Left ventricle myocardium inferior (tissue), 1 donor: ENCODE results near the gene TBX4. TPM values are rescaled to one million over a fixed set of nuclear protein-coding genes. Genes with fewer than 3 reads are reported as not detected.
"Not testable (repeated sequence)": the region's sequence is repeated elsewhere in the genome, so short reads cannot be mapped to it uniquely, and the experiment has no call there.

Source experiments
- DNase-seq: peaks from one replicate; pipeline ENCODE4 v3.0.0-alpha.2; 2020
- H3K27ac ChIP-seq: fragments of 200-600 bp; replicated peaks from 2 replicates; pipeline ENCODE4 v1.8.0; 2021
- H3K27me3 ChIP-seq: fragments of 200-600 bp; 2 replicates; pipeline ENCODE4 v1.8.0; 2021; ENCODE audit warnings: low read depth
- H3K36me3 ChIP-seq: fragments of 200-600 bp; 2 replicates; pipeline ENCODE4 v1.8.0; 2021
- H3K4me1 ChIP-seq: fragments of 200-600 bp; 2 replicates; pipeline ENCODE4 v1.8.0; 2021
- H3K4me3 ChIP-seq: fragments of 200-600 bp; 2 replicates; pipeline ENCODE4 v1.8.0; 2021; ENCODE audit warnings: mild to moderate bottlenecking, moderate library complexity
- H3K9me3 ChIP-seq: fragments of 200-600 bp; replicated peaks from 2 replicates; pipeline ENCODE4 v1.8.0; 2021
- CTCF ChIP-seq: fragments of 200-600 bp; IDR thresholded peaks from 2 replicates; pipeline ENCODE4 v1.8.0; 2021; ENCODE audit warnings: antibody characterized with exemption, mild to moderate bottlenecking, borderline replicate concordance
- intact Hi-C: fragments of 100-400 bp; cut with micrococcal nuclease; formaldehyde crosslinking; loops from one replicate; pipeline ENCODE4 v1.11.0; 2022
- total RNA-seq: library from RNA; stranded (reverse); fragmentation: NEBNext Ultra II Directional; extraction: Animal tissue kit (Norgen Biotek cat#: 25700); gene quantifications from one replicate; pipeline ENCODE4 v1.2.1, GENCODE V29; 2021
- donor health status: DM: no; HTN: yes; CAD: no; lungs with severe emphysema.

The TBX4 gene
- total RNA-seq, 1 donor from 2014 or later, result not detected

DNA sequence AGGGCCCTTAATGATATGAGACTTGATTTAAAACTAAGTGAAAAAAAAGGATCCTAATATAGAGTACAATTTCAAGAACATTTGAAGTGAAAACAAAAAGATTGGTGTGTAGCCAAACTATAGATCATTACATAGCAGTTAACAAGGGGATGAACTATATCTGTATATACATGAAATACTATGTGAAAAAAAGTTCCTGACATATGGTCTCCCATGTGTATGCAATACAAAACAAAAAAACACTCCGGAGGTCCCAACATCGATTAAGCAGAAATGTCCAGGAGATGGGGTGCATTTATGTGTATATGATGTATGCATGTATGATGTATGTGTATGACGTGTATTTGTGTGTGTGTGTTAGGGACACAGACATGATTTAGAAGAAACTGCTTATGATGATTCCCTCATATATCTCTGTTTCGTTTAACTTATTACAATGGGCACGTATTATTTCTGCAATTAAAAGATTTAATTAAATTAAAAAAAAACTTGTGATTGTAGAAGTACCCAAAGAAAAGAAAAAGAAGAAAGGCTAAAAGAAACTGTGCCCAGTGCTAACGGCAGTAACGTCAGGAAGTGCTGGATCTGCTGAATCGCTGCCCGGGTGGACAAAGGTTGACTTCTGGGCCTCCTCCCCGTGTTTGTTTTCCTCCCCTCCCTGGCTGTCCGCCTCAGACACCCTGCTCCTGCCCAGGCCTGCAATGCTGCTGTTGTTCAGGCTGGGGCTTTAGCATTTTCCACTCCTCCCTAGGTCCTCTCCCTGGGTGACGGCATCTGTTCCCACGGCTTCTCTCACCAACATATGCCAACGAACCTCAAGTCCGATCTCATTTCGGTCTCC lies 36.9 kb downstream of the TBX4 start:
- Histone ChIP-seq H3K36me3 (no peaks in the 10 kb centered on the region), H3K27me3 (peaks cover 35% of the 10 kb centered on the region), H3K4me1 (no peaks in the 10 kb centered on the region), H3K4me3 (no peak overlapping the region), H3K27ac (no peak overlapping the region), H3K9me3 (no peaks in the 10 kb centered on the region)
- TF ChIP-seq CTCF, result no peak
- no peak for DNase-seq
- intact Hi-C loops, result no loop called here

GRCh38 chr17:61489719-61490490 lies 37.7 kb downstream of the TBX4 start:
- Histone ChIP-seq H3K27me3 (peaks cover 29% of the 10 kb centered on the region), H3K36me3 (no peaks in the 10 kb centered on the region), H3K27ac (no peak overlapping the region), H3K4me3 (no peak overlapping the region), H3K9me3 (no peaks in the 10 kb centered on the region), H3K4me1 (no peaks in the 10 kb centered on the region)
- intact Hi-C loops, result no loop called here
- TF ChIP-seq CTCF, result no peak
- DNase-seq, result no peak

DNA sequence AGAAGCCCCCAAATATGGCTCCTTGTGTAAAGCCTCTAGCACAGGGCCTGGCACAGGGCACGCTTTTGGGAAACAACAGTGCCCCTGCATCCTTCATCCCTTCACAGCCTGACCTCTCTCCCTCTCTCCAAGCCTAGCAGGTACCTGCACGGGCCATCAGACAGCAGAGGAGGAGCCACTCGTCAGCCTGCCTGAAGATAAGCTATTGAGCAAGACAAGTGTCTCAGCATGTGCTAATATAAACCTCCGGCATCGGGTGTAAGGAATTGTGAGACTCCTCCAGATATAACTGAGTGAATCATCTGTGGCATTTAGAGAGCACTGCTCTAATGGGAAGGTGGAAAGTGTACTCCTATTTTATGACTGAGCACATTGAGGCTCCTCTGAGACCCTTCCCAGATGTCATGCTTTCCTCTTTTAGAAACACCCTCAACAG lies 38.3 kb downstream of the TBX4 start:
- no peaks in the 10 kb centered on the region for H3K36me3 ChIP-seq
- TF ChIP-seq CTCF, result no peak
- no peak overlapping the region for H3K4me3 ChIP-seq
- H3K27me3 ChIP-seq, result peaks cover 23% of the 10 kb centered on the region
- H3K27ac ChIP-seq, result no peak overlapping the region
- no peaks in the 10 kb centered on the region for H3K4me1 ChIP-seq
- intact Hi-C loops, result no loop called here
- no peaks in the 10 kb centered on the region for H3K9me3 ChIP-seq
- DNase-seq, result no peak

- Histone ChIP-seq H3K27me3 (peaks cover 16% of the 10 kb centered on the region), H3K36me3 (no peaks in the 10 kb centered on the region), H3K9me3 (no peaks in the 10 kb centered on the region), H3K4me3 (no peak overlapping the region), H3K27ac (no peak overlapping the region), H3K4me1 (no peaks in the 10 kb centered on the region)
- intact Hi-C loops, result no loop called here
- DNase-seq, result no peak
- no peak for TF ChIP-seq CTCF
Measured at GRCh38 chr17:61491981-61492380, 39.8 kb downstream of the TBX4 start.

DNA sequence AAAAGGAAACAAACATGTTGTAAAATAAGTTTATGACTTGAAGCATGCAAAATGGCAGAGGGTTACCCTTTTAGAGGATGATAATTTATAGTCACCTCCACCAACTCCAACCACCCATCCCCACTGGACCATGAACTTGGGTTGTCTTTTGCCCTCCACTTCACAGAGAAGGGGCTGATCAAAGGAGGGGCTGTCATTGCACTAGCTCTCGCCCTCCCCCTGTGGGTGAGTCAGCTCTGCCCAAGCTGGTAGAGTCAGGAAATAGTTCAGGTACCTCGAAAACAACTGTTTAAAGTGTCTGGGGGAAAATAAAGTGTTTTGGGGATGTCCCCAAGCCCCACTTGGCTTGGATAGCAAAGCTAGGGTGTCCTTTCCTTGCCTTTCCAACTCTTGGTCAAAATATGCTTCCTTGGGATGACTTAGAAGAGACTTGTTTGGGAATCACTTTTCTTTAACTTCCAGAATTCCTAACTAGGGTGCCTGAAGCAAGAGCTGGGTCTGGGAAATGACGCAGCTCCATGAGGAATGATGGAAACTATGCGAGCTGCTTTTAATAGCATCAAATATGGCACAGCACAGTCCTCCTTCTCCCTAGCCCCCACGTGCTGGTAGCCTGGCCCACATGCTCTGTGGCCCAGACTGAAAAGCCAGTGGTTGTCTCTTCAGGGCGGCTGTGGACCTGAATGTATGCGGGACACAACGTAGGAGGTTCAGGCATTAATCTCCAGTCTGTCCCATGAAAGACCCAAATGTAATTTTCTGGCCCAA lies 40.7 kb downstream of the TBX4 start:
- Histone ChIP-seq H3K36me3 (no peaks in the 10 kb centered on the region), H3K9me3 (no peaks in the 10 kb centered on the region), H3K4me1 (no peaks in the 10 kb centered on the region), H3K27me3 (peaks cover 10% of the 10 kb centered on the region), H3K27ac (no peak overlapping the region), H3K4me3 (no peak overlapping the region)
- intact Hi-C loops, result no loop called here
- no peak for DNase-seq
- TF ChIP-seq CTCF, result no peak

DNA sequence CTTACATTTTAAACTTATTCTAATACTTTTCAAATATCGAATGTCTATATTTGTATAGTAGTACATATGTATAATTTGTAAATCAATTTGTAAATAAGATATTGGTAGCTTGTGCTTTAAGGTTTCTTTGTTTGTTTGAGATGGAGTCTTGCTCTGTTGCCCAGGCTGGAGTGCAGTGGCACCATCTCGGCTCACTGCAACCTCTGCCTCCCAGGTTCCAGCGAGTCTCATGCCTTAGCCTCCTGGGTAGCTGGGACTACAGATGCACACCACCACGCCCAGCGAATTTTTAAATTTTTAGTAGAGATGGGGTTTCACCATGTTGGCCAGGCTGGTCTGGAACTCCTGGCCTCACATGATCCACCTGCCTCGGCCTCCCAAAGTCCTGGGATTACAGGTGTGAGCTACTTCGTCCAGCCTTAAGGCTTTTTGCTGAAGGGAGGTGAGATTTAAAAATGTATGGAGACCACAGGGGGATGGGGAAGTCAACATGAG lies 41.7 kb downstream of the TBX4 start:
- H3K36me3 ChIP-seq, intact Hi-C loops, H3K4me3 ChIP-seq, H3K27ac ChIP-seq, H3K9me3 ChIP-seq, DNase-seq, H3K4me1 ChIP-seq, H3K27me3 ChIP-seq: not testable (repeated sequence)
